B cell (primary cell): ENCODE measurements around the gene KLF7. TPM values are rescaled to one million over a fixed set of nuclear protein-coding genes. Genes with fewer than 3 reads are reported as not detected.

Experiments used
- ATAC-seq: fragments of 200-7000 bp; cut with Tn5 transposase; one replicate; pipeline ENCODE4 v1.10.0; 2021; ENCODE audit warnings: low read depth, mild to moderate bottlenecking, moderate number of reproducible peaks, moderate library complexity
- CTCF ChIA-PET: fragments of 350-600 bp; sonication (Branson Sonifier 250); formaldehyde crosslinking; loops from one replicate; lab custom pipeline; 2021; ENCODE audit warnings: antibody characterized with exemption, inconsistent platforms; lab: Charles Lee
- POLR2A ChIA-PET: fragments of 350-600 bp; sonication (Branson Sonifier 250); formaldehyde crosslinking; loops from one replicate; lab custom pipeline; 2021; ENCODE audit warnings: antibody characterized with exemption; lab: Charles Lee
- DNase-seq: peaks from one replicate; pipeline ENCODE4 v3.0.0; 2013
- H2AFZ ChIP-seq: 2 replicates; pipeline ENCODE4 v1.6.1; 2012; ENCODE audit warnings: mild to moderate bottlenecking, low read depth, low read length; ENCODE audit not compliant: insufficient read depth, poor library complexity, severe bottlenecking
- H3K27ac ChIP-seq, 2 donors: 1 replicate in 1 of 2; 2 replicates in 1 of 2; pipeline ENCODE4 v1.5.1; 2012 to 2013; ENCODE audit warnings: low read length in 2 of 2, mild to moderate bottlenecking in 2 of 2, moderate library complexity in 1 of 2
- H3K27me3 ChIP-seq, 4 experiments: fragments of 200-600 bp in 1 of 4; sonication (generic) in 1 of 4; replicated peaks in 1 of 4; 1 replicate in 2 of 4; 2 replicates in 2 of 4; pipeline versions ENCODE4 v1.6.1 to v1.7.0; 2013 to 2016; ENCODE audit warnings: low read length in 3 of 4, mild to moderate bottlenecking in 2 of 4, mixed read lengths in 1 of 4, moderate library complexity in 1 of 4; ENCODE audit not compliant: insufficient read depth in 4 of 4, control insufficient read depth in 3 of 4; ENCODE audit errors: control extremely low read depth in 1 of 4
- H3K36me3 ChIP-seq, 2 experiments: replicated peaks in 1 of 2; 1 replicate in 1 of 2; 2 replicates in 1 of 2; pipeline versions ENCODE4 v1.6.1 to v1.7.1; 2013; ENCODE audit warnings: low read length in 1 of 2; ENCODE audit not compliant: insufficient read depth in 2 of 2, control insufficient read depth in 1 of 2; ENCODE audit errors: control extremely low read depth in 1 of 2, extremely low read depth in 1 of 2
- H3K4me1 ChIP-seq, 2 donors: fragments of 200-600 bp in 1 of 2; sonication (generic) in 1 of 2; 1 replicate in 1 of 2; 2 replicates in 1 of 2; pipeline versions ENCODE4 v1.5.1 to v1.6.1; 2013 to 2017; ENCODE audit warnings: low read length in 2 of 2; ENCODE audit not compliant: control insufficient read depth in 2 of 2, insufficient read depth in 2 of 2
- H3K4me2 ChIP-seq: replicated peaks from 2 replicates; pipeline ENCODE3; 2012; ENCODE audit warnings: mild to moderate bottlenecking, low read depth, low read length; ENCODE audit not compliant: poor library complexity, severe bottlenecking
- H3K4me3 ChIP-seq, 5 experiments: fragments of 200-600 bp in 1 of 5; sonication (generic) in 1 of 5; 1 replicate in 3 of 5; 2 replicates in 2 of 5; pipeline versions ENCODE4 v1.5.1 to v1.7.0; 2011 to 2016; ENCODE audit warnings: low read length in 4 of 5, mild to moderate bottlenecking in 4 of 5, low read depth in 2 of 5, control low read depth in 1 of 5, moderate library complexity in 1 of 5; ENCODE audit not compliant: insufficient read depth in 1 of 5; ENCODE audit errors: control extremely low read depth in 1 of 5, extremely low read depth in 1 of 5
- H3K79me2 ChIP-seq: fragments of 200-600 bp; sonication (generic); one replicate; pipeline ENCODE4 v1.6.0; 2016; ENCODE audit warnings: low read length; ENCODE audit not compliant: control insufficient read depth, insufficient read depth
- H3K9ac ChIP-seq: fragments of 200-600 bp; sonication (generic); 2 replicates; pipeline ENCODE4 v1.6.1; 2017; ENCODE audit warnings: mild to moderate bottlenecking, low read length, moderate library complexity
- H3K9me3 ChIP-seq, 3 donors: one replicate each; pipeline versions ENCODE4 v1.6.1 to v1.7.1; 2013; ENCODE audit warnings: low read length in 2 of 3; ENCODE audit not compliant: control insufficient read depth in 2 of 3, insufficient read depth in 1 of 3; ENCODE audit errors: control extremely low read depth in 1 of 3
- H4K20me1 ChIP-seq: 2 replicates; pipeline ENCODE4 v1.6.0; 2012; ENCODE audit warnings: mild to moderate bottlenecking, low read length; ENCODE audit not compliant: insufficient read depth, control insufficient read depth, poor library complexity, severe bottlenecking
- H3K27ac Mint-ChIP-seq: one replicate; pipeline ENCODE4 v1.8.0; 2021; ENCODE audit warnings: mixed read lengths
- H3K27me3 Mint-ChIP-seq: one replicate; pipeline ENCODE4 v1.8.0; 2021; ENCODE audit warnings: mixed read lengths
- H3K4me1 Mint-ChIP-seq: one replicate; pipeline ENCODE4 v1.8.0; 2021; ENCODE audit warnings: mixed read lengths
- H3K4me3 Mint-ChIP-seq: one replicate; pipeline ENCODE4 v1.8.0; 2021; ENCODE audit warnings: mixed read lengths
- H3K9me3 Mint-ChIP-seq: one replicate; pipeline ENCODE4 v1.8.0; 2022; ENCODE audit warnings: mixed read lengths; ENCODE audit not compliant: insufficient read depth
- CTCF ChIP-seq: fragments of 200-600 bp; IDR thresholded peaks from one replicate; pipeline ENCODE4 v1.8.0; 2022; ENCODE audit warnings: antibody characterized with exemption, mild to moderate bottlenecking
- EZH2 ChIP-seq: IDR thresholded peaks from 2 replicates; pipeline ENCODE4 v1.6.1; 2012; ENCODE audit warnings: borderline replicate concordance, low read depth, mild to moderate bottlenecking, moderate library complexity, low read length; ENCODE audit not compliant: insufficient read depth, poor library complexity, severe bottlenecking
- WGBS: methylation state at CpG from one replicate; pipeline ENCODE4 v1.1.5; 2013; ENCODE audit warnings: missing lambda C conversion rate; ENCODE audit not compliant: insufficient coverage; 5-methylcytosine and 5-hydroxymethylcytosine counted together
- intact Hi-C: fragments of 100-400 bp; cut with micrococcal nuclease; formaldehyde crosslinking; loops from one replicate; pipeline ENCODE4 v1.10.0; 2022
- polyA plus RNA-seq: library from polyadenylated mRNA; depleted of rRNA; stranded (reverse); fragments of >200 nt; gene quantifications from 2 replicates; pipeline ENCODE4 v1.2.3, GENCODE V29; 2012
- total RNA-seq, 2 donors: library from RNA; stranded (reverse); fragments of 120-200 nt in 1 of 2; gene quantifications; 1 replicate in 1 of 2; 2 replicates in 1 of 2; pipeline versions ENCODE4 v1.2.3 to v1.2.4, GENCODE V29; 2013 to 2022

Gene KLF7
- total and polyA plus RNA-seq, 2 donors (not counting 1 experiment from before 2014, with no cell fraction given): 46.2 to 93.2 TPM

- H3K27me3 ChIP-seq: no peaks in the 10 kb centered on the region
- no peak for DNase-seq
- H3K36me3 ChIP-seq: no peaks in the 10 kb centered on the region
- ChIA-PET POLR2A (no interaction called here), CTCF (no interaction called here)
- WGBS: 97% methylated on average over 5 of the region's 7 CpGs
- peaks cover 96% of the 10 kb centered on the region for H3K79me2 ChIP-seq
- no peaks in the 10 kb centered on the region for H3K9me3 ChIP-seq
- H3K27ac Mint-ChIP-seq: no peak overlapping the region
- TF ChIP-seq CTCF (no peak), EZH2 (no peak)
- H3K4me3 ChIP-seq: no peak overlapping the region
- H3K9me3 Mint-ChIP-seq: no peaks in the 10 kb centered on the region
- no peak overlapping the region for H3K4me3 Mint-ChIP-seq
- no peak overlapping the region for H3K27ac ChIP-seq
- no peak for ATAC-seq
- H3K27me3 Mint-ChIP-seq: no peaks in the 10 kb centered on the region
- no peak overlapping the region for H3K4me2 ChIP-seq
- intact Hi-C loops: loop anchor here (5.0 to 10.0 kb wide), 4 partner anchors 33 to 1095 kb away; partner anchors contain the start of gene IDH1
- no peak overlapping the region for H3K9ac ChIP-seq
- H3K4me1 Mint-ChIP-seq: peaks cover 81% of the 10 kb centered on the region
- no peak overlapping the region for H2AFZ ChIP-seq
- peaks cover 30% of the 10 kb centered on the region for H4K20me1 ChIP-seq
- H3K4me1 ChIP-seq: peaks cover 50% of the 10 kb centered on the region in 2 donors
These were observed 5.6 kb downstream of the KLF7 start for GRCh38 chr2:207160115-207160514.

DNA sequence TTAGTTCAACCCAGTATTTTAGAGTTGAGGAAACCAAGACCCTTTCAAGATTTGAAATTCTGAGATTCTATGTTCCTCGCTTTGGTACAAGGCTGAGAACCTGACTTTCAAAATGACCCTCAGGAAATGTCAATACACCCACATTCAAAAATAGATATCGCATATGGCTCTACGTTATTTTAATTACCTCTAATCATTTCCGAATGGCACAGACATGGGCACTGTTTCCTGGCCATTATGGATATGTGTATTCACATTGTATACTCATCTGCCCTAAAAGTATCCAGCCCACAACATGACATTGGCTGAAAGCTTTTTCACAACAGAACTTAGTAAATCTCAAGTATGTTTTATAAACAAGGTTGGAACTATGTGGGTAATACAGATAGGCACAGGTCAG lies 6.7 kb downstream of the KLF7 start:
- Histone ChIP-seq H3K36me3 (no peaks in the 10 kb centered on the region), H3K9ac (no peak overlapping the region), H3K9me3 (no peaks in the 10 kb centered on the region), H4K20me1 (peaks cover 40% of the 10 kb centered on the region), H2AFZ (no peak overlapping the region), H3K27ac (no peak overlapping the region), H3K4me1 (peaks cover 51 to 59% of the 10 kb centered on the region in 2 donors), H3K4me3 (no peak overlapping the region), H3K79me2 (peaks cover 96% of the 10 kb centered on the region), H3K27me3 (no peaks in the 10 kb centered on the region), H3K4me2 (no peak overlapping the region)
- CTCF ChIA-PET: no interaction called here
- WGBS: 85% methylated on average over 2 of the region's 4 CpGs
- no peak overlapping the region for H3K4me3 Mint-ChIP-seq
- H3K27ac Mint-ChIP-seq: no peak overlapping the region
- no peak for ATAC-seq
- no peak for TF ChIP-seq EZH2
- TF ChIP-seq CTCF: no peak
- H3K4me1 Mint-ChIP-seq: peaks cover 84% of the 10 kb centered on the region
- no peaks in the 10 kb centered on the region for H3K9me3 Mint-ChIP-seq
- H3K27me3 Mint-ChIP-seq: no peaks in the 10 kb centered on the region
- intact Hi-C loops: no loop called here
- no peak for DNase-seq
- POLR2A ChIA-PET: no interaction called here
